HL-60/S4 treated with phorbol 12-myristate 13-acetate at 8.2 ng/mL for 4 days and 3 days (cell line): ENCODE results near the gene GLDN.

ENCODE experiments used
- in situ Hi-C: fragments of 300-500 bp; cut with MboI; formaldehyde crosslinking; loops from 2 replicates; pipeline ENCODE4 v1.15.0; 2022; ENCODE audit warnings: low sequenced_read_pairs

The GLDN gene

GRCh38 chr15:51355096-51355495, 13.6 kb downstream of the GLDN start:
- in situ Hi-C loops = no loop called here

GRCh38 chr15:51356147-51356546, 14.7 kb downstream of the GLDN start:
- in situ Hi-C loops = no loop called here

- in situ Hi-C loops = no loop called here
Observed at GRCh38 chr15:51356983-51357382, 15.5 kb downstream of the GLDN start.

- in situ Hi-C loops = no loop called here
Observed at GRCh38 chr15:51359981-51360380, 18.5 kb downstream of the GLDN start.

DNA sequence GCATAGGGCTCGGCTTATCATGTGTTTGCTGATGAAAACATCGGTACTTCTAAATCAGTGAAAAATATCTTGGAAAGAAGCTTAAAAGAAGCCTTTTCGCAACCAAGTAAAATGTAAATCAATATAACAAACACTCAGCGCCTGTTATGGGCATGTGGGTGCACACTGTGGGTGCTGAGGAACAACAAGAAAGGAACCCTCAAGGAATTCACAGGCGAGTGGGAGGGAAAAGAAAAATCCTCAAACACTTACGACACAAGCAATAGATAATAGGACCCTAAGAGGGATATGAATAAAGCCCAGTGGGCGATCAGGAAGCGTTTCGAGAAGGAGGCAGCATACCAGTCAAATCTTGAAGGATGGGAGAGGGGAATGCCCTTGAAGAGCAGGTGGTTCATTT, 21.9 kb downstream of the GLDN start:
- in situ Hi-C loops = no loop called here

GRCh38 chr15:51365417-51365816, 24.0 kb downstream of the GLDN start:
- in situ Hi-C loops = no loop called here

GRCh38 chr15:51366071-51366470, 24.6 kb downstream of the GLDN start:
- in situ Hi-C loops = no loop called here

- in situ Hi-C loops = no loop called here
Observed at GRCh38 chr15:51366920-51367319, 25.5 kb downstream of the GLDN start.

DNA sequence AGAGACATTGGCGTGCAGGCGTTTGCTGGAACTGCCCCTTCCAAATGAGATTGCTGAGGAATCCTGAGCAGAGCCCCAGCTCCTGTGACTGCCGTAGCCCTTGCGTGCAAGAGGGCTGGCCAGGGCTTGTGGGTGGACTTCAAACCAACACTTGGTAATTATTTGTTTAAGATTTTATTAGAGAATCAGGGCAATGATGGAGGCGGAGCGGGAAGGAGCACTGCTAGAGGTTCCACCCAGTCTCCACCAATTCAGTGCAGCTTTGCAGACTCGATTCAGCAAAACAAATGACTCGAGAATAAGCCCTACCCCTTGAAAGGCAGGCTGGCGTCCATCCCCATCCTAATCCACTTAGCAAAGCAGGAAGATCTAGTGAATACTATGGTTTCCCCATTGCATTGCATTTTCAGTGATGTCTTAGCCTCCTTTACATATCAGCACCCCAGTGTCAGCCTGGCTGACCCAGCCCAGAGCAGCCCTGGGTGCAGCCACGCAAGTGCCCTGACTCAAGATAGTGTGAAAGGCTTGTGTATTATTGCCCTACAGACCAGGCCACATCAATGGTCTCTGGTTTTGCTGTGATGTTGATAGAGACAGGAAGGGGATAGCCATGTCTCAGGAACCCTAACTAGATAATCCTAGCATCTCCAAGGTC, 26.0 kb downstream of the GLDN start:
- in situ Hi-C loops = no loop called here

- in situ Hi-C loops = no loop called here
Observed at GRCh38 chr15:51368307-51368706, 26.9 kb downstream of the GLDN start.

GRCh38 chr15:51368751-51369450, 27.4 kb downstream of the GLDN start:
- in situ Hi-C loops = no loop called here

GRCh38 chr15:51369451-51369761, 28.0 kb downstream of the GLDN start:
- in situ Hi-C loops = no loop called here

DNA sequence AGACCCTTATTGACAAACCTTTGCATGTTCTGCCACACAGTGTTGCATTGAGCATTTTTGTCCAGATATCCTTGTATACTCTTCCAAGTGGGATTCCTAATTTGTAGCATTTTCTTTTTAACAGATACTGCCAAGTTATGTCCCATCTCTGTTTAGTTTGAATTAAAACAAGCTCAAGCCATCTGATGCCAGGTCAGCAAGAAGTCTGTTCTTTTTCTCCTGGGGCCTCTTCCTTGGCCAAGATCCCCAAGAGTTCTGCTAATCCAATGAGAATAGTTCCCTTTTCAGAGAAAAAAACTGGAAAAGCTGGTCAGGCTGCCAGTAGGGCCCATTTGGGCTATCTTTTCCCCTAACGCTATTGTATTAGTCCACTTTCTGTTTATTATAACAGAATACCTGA, 29.8 kb downstream of the GLDN start:
- in situ Hi-C loops = no loop called here

DNA sequence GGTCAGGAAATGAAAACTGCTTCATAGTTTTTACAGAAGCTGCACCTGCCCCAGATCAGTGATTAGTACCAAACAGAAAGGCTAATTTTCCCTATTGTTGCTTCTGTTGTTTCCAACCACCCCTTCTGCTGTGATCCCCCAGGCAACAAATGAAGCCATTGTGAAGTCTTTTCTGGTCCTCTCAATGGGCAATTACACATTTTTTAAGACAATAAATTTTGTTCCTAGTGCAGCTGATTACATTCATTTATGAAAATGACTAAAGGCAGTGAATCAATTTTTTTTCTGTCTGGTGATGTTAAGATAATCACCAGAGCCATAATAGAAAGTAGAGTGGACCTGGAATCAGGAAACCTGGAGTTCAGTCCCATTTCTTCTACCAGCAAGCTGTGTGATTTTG, 32.7 kb downstream of the GLDN start:
- in situ Hi-C loops = no loop called here

GRCh38 chr15:51375966-51376640, 34.6 kb downstream of the GLDN start:
- in situ Hi-C loops = no loop called here

DNA sequence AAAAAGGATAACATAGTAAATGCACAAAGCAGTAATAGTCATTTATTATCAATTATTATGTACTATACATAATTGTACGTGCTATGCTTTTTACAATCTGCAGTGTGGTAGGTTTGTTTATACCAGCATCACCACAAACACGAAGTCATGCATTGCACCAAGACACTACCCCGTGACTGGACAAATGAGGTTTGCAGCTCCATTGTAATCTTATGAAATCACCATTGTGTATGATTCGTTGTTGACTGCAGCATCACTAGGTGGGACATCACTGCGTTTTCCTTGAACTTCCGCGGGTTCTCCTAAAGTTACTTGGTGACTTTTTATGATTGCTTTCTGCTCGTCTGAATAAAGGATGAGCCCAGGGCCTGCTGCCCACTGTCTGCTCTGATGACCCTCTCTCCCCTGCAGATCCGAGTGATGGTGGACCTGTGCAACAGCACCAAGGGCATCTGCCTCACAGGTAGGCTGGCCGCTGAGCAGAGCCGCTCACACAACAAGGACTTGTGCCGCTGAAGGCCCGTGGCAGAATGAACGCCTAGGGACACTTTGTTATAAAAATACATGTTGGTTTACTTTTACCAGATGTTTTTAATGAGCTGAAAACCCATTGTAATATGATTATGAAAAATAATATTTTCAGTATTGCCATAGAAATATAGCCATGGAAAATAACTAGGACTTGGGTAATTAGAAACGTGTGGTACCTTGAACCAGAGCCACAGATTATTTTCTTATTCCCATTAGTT, 35.8 kb downstream of the GLDN start:
- in situ Hi-C loops = no loop called here

DNA sequence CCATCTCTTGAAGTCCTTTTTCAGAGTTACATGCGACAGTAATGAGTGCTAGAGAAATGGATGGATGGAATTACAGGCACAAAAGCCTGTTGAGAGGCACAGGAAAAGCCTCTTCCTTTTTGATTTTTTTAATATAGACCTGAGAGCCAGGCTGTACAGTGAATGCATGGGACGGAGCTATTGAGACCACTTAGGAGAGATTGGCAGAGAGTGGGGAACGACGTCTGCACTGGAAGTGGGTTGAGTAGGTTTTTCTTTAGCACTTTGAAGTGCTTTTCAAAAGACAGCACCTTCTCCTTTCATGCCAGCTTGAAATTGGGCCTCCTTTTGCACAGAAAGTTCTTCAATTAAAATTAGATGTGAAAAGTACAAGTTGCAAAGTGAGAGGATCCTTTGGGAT, 37.0 kb downstream of the GLDN start:
- in situ Hi-C loops = no loop called here

DNA sequence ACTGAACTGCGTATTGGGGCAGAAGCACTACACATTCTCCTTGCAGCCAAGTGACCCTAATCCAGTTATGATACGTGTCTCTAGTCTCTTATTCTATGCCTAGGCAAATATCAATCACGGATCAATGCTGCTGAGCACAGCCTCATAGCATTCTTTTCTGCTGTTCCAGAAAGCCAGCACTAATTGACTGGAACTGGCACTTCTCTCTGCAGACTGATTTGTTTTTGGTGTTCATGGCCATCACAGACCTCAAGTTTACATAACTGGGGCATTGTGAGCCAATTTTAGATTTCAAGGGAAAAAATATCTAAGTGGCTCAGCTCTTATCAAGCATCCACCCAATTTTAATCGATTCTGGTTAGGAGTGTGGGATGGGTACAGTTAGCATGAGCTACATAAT, 37.9 kb downstream of the GLDN start:
- in situ Hi-C loops = no loop called here

DNA sequence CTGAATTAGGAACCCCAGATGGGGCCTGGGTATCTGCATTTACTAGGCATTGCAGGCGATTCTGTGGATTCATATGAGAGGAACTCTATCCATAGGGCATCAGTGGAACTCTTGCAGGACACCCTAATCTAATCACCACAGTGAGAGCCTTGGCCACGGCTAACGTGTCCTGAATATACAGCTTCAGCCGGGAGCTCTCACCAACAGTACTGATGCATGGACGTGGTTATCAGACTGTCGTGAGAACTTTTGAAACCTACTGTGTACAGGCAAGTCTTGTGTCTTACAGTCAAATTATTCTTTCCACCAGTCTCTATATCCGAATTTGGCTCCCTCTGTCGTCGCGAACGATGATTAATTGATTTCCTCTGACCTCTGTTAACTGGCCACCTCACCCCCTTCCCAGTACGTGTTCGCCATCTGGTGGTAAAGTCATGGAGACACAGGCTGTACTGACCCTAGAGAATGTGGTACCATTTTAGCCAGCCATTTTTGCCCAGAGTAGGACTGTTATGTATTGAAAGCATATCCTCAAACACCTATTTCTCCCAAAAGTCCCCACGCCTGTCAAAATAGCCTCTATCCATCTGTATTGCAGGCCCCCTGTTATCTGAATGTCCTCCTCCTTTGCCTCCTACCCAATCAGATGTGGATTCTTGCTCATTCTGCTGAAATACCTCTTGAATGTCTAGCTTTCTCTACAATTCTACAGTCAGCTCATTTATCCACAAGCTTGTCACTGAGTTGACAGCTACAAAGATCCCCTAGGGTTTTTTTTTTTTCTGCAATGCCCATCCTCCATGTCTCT, 39.7 kb downstream of the GLDN start:
- in situ Hi-C loops = loop anchor here (5.0 to 10.0 kb wide), 2 partner anchors 96 to 219 kb away; no protein-coding TSS in a partner anchor

DNA sequence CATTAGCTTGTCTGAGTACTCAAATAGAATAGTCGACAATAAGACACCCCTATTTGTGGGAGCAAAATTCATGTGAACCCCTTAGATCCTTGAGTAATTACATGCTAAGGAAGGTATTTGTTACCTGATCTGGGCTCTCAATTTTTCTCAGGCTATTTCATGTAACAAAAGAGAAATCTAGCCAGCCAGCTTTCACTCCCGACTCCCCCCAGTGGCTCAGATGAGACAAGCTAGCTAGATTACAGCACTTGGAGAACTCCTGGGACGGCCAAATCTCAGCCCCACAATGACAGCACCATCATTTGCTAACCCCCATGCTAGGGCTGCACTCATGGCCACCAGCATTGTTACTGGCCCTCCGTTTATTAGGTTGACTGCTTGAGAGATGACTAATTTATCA, 41.3 kb downstream of the GLDN start:
- in situ Hi-C loops = loop anchor here (5.0 to 10.0 kb wide), 2 partner anchors 98 to 220 kb away; no protein-coding TSS in a partner anchor

- in situ Hi-C loops = loop anchor here (10.0 kb wide), 1 partner anchor 101 kb away; no protein-coding TSS in a partner anchor
Observed at GRCh38 chr15:51386029-51386428, 44.6 kb downstream of the GLDN start.
